Hepatocyte (in vitro differentiated cells): ENCODE measurements around the gene PSMB3.

Experiments used
- CTCF ChIP-seq: fragments of 200-600 bp; sonication (generic); IDR thresholded peaks from 2 replicates; pipeline ENCODE4 v1.5.1; 2016; ENCODE audit warnings: antibody characterized with exemption, mild to moderate bottlenecking; ENCODE audit not compliant: poor library complexity
- EZH2 ChIP-seq: fragments of 200-600 bp; sonication (generic); IDR thresholded peaks from 2 replicates; pipeline ENCODE4 v1.6.1; 2016; ENCODE audit warnings: antibody characterized with exemption, mild to moderate bottlenecking, borderline replicate concordance
- EZH2phosphoT487 ChIP-seq: fragments of 200-600 bp; sonication (generic); IDR thresholded peaks from one replicate; pipeline ENCODE4 v1.6.1; 2018; ENCODE audit warnings: antibody characterized with exemption, mild to moderate bottlenecking, low read depth, moderate library complexity; ENCODE audit not compliant: unreplicated experiment, severe bottlenecking

- TF ChIP-seq CTCF (peak; percentile 24), EZH2 (no peak), EZH2phosphoT487 (no peak)
Observed at GRCh38 chr17:38733982-38734973, 18.3 kb upstream of the PSMB3 start.
